Measurements from ENCODE around the gene TNP2.

TNP2 gene

GRCh38 chr16:11255737-11256660, 13.1 kb downstream of the TNP2 start, which contains the start of gene SOCS1:
Gene SOCS1 (minus strand): TSS chr16:11256204. CDS start chr16:11255478, 726 bp downstream.
- DNase-seq: peak; percentile 28 to 60

DNA sequence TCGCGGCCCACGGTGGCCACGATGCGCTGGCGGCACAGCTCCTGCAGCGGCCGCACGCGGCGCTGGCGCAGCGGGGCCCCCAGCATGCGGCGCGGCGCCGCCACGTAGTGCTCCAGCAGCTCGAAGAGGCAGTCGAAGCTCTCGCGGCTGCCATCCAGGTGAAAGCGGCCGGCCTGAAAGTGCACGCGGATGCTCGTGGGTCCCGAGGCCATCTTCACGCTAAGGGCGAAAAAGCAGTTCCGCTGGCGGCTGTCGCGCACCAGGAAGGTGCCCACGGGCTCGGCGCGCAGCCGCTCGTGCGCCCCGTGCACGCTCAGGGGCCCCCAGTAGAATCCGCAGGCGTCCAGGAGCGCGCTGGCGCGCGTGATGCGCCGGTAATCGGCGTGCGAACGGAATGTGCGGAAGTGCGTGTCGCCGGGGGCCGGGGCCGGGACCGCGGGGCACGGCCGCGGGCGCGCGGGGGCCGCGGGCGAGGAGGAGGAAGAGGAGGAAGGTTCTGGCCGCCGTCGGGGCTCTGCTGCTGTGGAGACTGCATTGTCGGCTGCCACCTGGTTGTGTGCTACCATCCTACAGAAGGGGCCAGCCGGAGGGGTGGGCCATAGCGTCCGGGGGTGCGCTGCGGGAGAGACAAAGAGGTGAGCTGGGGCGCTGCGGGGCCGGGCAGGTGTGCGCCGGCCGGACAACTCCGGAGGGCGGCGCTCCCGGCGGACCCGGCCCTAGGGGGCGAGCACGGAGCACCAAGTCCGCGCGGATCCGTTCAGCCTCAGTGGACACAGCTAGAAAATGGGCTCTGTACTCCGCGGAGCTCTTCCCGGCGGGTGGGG, 14.0 kb downstream of the TNP2 start:
- no peak for DNase-seq

DNA sequence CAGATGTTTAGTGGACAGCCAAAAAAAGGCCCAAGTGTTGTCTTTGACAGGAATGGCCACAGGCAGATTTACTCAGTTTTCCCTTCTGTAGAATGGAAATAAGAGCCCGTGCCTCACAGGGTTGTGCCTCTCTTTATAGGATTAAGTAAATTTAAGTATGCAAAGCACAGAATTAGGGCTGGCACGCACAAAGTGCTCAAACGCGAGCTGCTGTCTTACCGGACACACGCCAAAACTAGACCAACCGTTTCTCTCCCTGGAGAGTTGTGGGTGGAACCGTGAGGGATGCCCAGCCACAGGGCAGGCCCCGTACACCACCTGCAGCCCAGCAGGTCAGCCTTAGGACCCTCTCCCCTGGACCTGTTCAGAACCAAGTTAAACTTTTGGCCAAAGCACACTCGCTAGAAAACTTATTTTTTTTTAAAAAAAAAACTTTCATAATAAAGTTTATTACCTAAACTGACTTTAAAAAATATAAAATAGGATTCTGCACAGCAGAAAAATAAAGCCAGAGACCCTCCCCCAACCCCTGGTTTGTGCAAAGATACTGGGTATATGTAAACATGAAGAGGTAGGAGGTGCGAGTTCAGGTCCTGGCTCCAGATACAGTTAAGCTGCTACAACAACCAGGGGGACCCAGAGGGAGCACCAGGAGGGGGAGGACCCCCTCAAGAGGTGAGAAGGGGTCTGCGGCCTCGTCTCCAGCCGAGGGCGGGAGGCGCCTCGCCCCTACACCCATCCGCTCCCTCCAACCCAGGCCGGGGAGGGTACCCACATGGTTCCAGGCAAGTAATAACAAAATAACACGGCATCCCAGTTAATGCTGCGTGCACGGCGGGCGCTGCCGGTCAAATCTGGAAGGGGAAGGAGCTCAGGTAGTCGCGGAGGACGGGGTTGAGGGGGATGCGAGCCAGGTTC, 14.9 kb downstream of the TNP2 start:
- DNase-seq: no peak

DNA sequence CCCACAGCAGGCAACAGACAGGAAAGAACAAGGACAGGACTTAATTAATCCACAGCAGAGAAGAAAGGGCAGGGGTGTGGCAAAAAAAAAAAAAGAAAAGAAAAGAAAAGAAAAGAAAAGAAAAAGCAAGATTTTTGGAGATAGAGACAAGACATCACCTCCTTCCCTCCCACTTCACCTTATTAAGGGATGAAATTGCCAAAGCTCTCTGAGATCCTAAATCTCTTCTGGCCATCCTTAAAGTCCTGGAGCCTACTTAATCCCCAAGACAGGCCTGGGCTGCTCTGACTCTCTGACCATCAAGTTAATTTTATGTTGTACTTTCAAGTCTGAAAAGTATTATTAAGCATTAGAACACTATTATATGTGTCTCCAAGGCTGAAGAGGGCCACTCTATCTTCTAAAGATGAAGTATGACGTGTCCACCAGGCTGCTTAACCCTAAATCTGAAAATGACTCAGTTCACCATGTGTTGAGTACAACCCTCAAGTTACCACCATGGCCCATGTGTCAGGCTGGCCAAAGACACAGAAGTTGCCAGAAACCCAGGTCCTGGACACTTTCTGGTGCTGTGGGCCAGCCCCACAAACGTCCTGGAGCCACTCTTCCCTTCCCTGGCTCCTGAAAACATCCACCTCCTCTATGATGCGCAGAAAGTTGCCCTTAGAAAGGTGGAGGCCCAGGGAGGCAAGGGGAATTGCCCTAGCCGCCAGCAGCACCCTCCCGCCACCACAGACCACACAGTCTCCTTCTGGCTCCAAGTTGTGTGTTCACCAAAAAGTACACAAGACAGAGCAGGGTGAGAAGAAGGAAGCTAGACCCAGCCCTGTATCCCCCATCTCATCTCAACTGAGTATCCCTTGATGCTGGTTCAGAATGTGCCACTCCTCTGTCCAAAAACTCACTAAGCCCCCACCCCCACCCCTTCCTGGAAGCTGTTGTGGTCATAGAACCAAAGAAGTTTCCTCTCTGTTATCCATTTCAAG, 15.8 kb downstream of the TNP2 start:
- no peak for DNase-seq

DNA sequence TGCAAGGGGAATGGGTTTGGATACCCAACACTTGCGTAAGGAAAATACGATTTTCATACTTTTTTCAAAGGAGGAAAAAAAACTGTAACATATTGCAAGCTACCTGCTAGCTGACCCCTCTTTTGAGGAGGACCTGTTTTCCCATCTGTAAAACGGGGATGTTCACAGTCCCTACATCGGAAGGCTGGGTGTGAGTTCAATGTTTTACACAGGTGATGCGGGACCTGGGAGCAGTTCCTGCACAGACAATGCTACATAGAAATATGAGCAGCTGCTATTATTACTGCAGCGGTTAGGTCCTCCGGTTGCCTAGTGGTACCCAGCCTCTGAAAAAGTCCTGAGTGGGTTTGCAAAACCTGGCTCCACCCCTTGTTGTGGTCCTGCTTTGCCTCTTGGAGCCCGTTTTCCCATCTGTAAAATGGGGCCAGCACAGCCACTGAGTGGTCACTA, 16.6 kb downstream of the TNP2 start:
- no peak for DNase-seq

GRCh38 chr16:11251525-11252481, 17.3 kb downstream of the TNP2 start:
- no peak for DNase-seq

GRCh38 chr16:11250786-11251524, 18.2 kb downstream of the TNP2 start:
- no peak for DNase-seq

DNA sequence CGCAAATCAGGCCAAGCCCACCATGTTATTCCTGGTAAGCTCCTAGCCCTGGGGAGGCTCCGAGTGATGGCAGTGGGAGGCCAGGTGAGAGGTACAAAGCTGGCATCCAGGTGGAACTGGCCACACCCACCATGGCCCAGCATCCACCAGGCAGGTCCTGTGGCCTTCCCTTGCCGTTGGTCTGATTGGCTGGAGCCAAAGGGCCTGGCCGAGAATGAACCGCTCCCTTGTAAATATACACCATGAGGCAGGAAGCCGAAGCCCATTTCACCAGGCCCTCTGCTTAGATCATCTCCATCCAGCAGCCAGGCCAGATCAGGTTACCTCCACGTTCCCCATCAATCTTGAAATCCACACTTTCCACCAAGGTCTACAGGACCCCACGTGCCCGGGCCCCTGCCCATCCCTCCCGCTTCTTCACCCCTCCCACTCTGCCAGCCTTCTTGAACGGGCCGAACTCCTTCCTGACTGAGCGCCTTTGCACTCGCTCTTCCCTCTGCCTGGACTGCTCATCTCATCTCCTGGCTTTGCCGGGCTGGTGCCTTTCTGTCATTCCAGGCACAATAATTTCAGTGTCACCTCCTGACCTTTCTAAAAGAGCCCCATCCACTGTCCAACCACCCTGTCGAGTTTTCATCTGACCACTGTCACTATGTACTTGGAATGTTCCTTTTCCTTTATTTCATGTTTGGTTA, 18.9 kb downstream of the TNP2 start:
- DNase-seq: no peak

DNA sequence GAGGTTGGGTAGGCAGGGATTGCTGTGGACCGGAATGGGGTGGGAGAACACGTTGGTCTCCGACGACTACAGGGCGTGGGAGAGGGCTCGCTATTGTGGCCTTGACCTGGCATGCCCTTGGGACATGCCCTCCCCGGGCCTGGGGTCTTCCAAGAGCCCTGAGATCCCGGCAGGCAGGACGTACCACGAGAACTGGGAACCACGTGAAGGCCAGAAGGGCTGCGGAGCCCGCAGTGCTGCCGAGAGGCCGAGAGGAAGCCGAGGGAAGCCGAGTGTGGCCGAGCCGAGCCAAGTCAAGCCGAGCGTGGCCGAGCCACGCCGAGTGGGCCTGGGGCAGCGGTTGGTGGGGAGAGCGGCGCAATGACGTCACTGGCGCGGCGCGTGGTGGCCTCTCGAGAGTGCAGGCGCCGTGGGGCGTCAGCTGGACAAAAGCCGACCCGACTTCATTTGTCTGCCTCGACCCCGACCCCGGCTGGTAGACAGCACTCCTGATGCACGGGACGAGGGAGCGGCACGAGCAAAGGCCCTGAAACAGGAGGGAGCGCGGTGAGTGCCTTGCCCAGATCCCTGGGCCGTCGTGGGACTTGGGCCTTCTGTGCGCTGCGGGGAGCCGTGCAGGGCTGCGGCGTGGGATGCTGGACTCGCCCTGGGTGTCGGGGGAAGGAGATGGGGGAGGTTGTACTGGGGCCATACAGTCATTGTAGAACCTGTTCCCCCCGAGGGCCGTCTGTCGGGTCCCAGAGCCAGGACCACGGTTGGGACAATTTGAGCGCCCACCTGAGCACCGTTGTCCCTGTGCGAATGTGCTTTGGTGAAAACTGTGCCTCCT, 19.7 kb downstream of the TNP2 start:
- no peak for DNase-seq

DNA sequence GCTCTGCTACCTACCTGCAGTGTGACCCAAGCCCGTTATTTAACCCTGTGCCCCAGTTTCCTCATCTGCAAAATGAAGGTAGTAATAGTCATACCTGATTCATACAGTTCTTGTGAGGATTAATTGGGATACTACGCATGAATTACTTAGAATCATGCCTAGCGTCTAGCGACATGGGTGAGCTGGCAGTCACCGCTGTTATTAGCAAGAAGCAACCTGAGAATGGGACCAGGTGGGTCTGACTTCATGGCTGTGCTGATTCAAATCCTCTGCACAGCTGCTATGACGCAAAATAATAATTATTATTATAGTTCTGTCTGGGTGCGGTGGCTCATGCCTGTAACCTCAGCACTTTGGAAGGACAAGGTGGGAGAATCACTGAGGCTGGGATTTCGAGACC, 21.0 kb downstream of the TNP2 start:
- no peak for DNase-seq

GRCh38 chr16:11245988-11246387, 23.1 kb downstream of the TNP2 start:
- DNase-seq: no peak

- DNase-seq: no peak
Measured at GRCh38 chr16:11245222-11245737, 23.8 kb downstream of the TNP2 start.

DNA sequence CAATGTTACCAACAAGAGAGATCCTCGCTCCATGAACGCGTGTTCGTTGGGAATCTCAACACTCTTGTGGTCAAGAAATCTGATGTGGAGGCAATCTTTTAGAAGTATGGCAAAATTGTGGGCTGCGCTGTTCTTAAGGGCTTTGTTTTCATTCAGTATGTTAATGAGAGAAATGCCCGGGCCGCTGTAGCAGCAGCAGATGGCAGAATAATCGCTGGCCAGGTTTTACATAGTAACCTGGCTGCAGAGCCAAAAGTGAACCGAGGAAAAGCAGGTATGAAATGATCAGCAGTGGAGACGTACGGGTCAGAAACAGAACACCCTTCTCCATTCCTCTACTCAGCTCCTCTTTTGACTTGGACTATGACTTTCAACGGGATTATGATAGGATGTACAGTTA, 26.5 kb downstream of the TNP2 start:
- no peak for DNase-seq

GRCh38 chr16:11241480-11242204, 27.5 kb downstream of the TNP2 start:
- DNase-seq: no peak

GRCh38 chr16:11240636-11241473, 28.3 kb downstream of the TNP2 start:
- no peak for DNase-seq

All from SW 1271 (cell line).